CD4-positive, alpha-beta memory T cell (primary cell): ENCODE results near the gene NPTX2. TPM values are rescaled to one million over a fixed set of nuclear protein-coding genes. Genes with fewer than 3 reads are reported as not detected.

Source experiments
- CTCF ChIA-PET: fragments of 350-600 bp; sonication (Branson Sonifier 250); formaldehyde crosslinking; loops from one replicate; lab custom pipeline; 2021; ENCODE audit warnings: inconsistent platforms; ENCODE audit not compliant: partially characterized antibody; lab: Charles Lee
- POLR2A ChIA-PET: fragments of 350-600 bp; sonication (Branson Sonifier 250); formaldehyde crosslinking; loops from one replicate; lab custom pipeline; 2021; ENCODE audit not compliant: partially characterized antibody; lab: Charles Lee
- DNase-seq, 5 donors: peaks; one replicate each; pipeline versions ENCODE4 v3.0.0 to v3.0.0-alpha.2; 2020 to 2022; ENCODE audit warnings: mixed read lengths in 1 of 5
- H3K27ac ChIP-seq: one replicate; pipeline ENCODE4 v1.7.0; 2013; ENCODE audit warnings: low read depth, low read length
- H3K27me3 ChIP-seq: 2 replicates; pipeline ENCODE4 v1.7.0; 2013; ENCODE audit warnings: mild to moderate bottlenecking, low read length, moderate library complexity; ENCODE audit not compliant: insufficient read depth
- H3K36me3 ChIP-seq: 2 replicates; pipeline ENCODE4 v1.7.0; 2013; ENCODE audit warnings: mild to moderate bottlenecking, low read length, moderate library complexity; ENCODE audit not compliant: insufficient read depth
- H3K4me1 ChIP-seq: 2 replicates; pipeline ENCODE4 v1.7.0; 2013; ENCODE audit warnings: mild to moderate bottlenecking, low read length, moderate library complexity; ENCODE audit not compliant: insufficient read depth
- H3K4me3 ChIP-seq, 2 donors: one replicate each; pipeline ENCODE4 v1.7.0; 2013; ENCODE audit warnings: low read length in 2 of 2, mild to moderate bottlenecking in 1 of 2
- H3K9me3 ChIP-seq, 2 donors: one replicate each; pipeline ENCODE4 v1.7.0; 2013; ENCODE audit warnings: low read length in 2 of 2, control low read depth in 1 of 2; ENCODE audit not compliant: control insufficient read depth in 1 of 2
- H3K27ac Mint-ChIP-seq, 7 donors: one replicate each; pipeline ENCODE4 v1.8.0; 2020 to 2021; ENCODE audit warnings: mixed read lengths in 7 of 7, mild to moderate bottlenecking in 6 of 7, inconsistent platforms in 3 of 7, moderate library complexity in 3 of 7
- H3K27me3 Mint-ChIP-seq, 2 donors: one replicate each; pipeline ENCODE4 v1.8.0; 2020 to 2021; ENCODE audit warnings: mixed read lengths in 2 of 2
- H3K36me3 Mint-ChIP-seq, 2 donors: one replicate each; pipeline ENCODE4 v1.8.0; 2020 to 2021; ENCODE audit warnings: mixed read lengths in 2 of 2, inconsistent platforms in 1 of 2, mild to moderate bottlenecking in 1 of 2
- H3K4me1 Mint-ChIP-seq, 4 donors: one replicate each; pipeline ENCODE4 v1.8.0; 2020 to 2021; ENCODE audit warnings: mixed read lengths in 4 of 4, mild to moderate bottlenecking in 1 of 4
- H3K4me3 Mint-ChIP-seq, 8 donors: one replicate each; pipeline ENCODE4 v1.8.0; 2020 to 2021; ENCODE audit warnings: mixed read lengths in 8 of 8, mild to moderate bottlenecking in 7 of 8, moderate library complexity in 6 of 8, inconsistent platforms in 3 of 8
- H3K9me3 Mint-ChIP-seq, 8 donors: one replicate each; pipeline ENCODE4 v1.8.0; 2020 to 2021; ENCODE audit warnings: mixed read lengths in 8 of 8, mild to moderate bottlenecking in 5 of 8, inconsistent platforms in 3 of 8, moderate library complexity in 1 of 8
- intact Hi-C: fragments of 100-400 bp; cut with micrococcal nuclease; formaldehyde crosslinking; loops from one replicate; pipeline ENCODE4 v1.15.1; 2023
- polyA plus RNA-seq, 2 donors: library from polyadenylated mRNA; unstranded; fragments of 300-500 nt; fragmentation: Illumina TruSeq; gene quantifications; one replicate each; pipeline ENCODE4 v1.2.3, GENCODE V29; 2021
- total RNA-seq, 2 experiments: library from RNA; stranded (reverse); gene quantifications; one replicate each; pipeline ENCODE4 v1.2.3, GENCODE V29; 2021

The NPTX2 gene
- total and polyA plus RNA-seq, 4 experiments from 2014 or later: not detected

DNA sequence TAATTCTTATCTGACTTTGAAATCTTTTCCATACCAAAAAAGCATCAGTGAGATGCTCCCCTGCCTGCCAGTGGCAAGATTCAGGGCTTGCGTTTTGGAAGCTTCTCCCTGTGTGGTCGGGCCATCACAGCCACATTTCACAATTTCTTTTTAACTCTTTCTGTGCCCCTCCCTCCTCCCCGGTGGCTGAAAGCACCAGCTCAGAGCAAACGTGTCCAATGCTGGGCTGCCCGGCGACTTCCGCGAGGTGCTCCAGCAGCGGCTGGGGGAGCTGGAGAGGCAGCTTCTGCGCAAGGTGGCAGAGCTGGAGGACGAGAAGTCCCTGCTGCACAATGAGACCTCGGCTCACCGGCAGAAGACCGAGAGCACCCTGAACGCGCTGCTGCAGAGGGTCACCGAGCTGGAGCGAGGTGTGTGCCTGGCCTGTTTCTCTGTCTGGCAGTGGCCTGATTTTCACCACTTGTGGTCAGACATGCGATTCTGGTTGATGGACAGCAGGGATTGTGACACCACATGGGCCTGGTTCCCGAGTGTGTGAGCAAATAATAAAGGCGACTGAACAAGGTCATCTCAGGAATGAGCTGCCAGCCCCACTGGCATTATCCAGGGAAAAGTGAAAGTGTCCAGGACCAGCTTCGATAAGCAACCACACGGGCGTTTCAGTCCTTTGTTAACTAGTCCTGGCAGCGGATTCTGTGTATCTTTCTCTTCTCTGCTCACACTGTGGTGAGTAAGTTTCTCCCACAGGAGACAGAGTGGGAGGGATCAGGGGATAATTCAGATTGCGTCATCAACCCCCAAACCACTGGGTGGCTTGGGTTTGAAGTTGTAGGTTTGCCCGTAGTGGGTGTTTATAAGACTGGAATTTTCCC, 2.6 kb downstream of the NPTX2 start:
- H3K9me3 Mint-ChIP-seq: peaks cover 0 to 5% (median 0%) of the 10 kb centered on the region in 8 donors
- POLR2A ChIA-PET: no interaction called here
- no peak overlapping the region for H3K27ac ChIP-seq
- intact Hi-C loops: no loop called here
- no peak overlapping the region for H3K27ac Mint-ChIP-seq
- H3K4me3 ChIP-seq: no peak overlapping the region
- no peaks in the 10 kb centered on the region for H3K36me3 ChIP-seq
- no peak overlapping the region for H3K4me3 Mint-ChIP-seq
- DNase-seq: no peak
- no peaks in the 10 kb centered on the region for H3K4me1 ChIP-seq
- H3K27me3 Mint-ChIP-seq: peaks cover 23 to 37% of the 10 kb centered on the region in 2 donors
- CTCF ChIA-PET: no interaction called here
- H3K9me3 ChIP-seq: no peaks in the 10 kb centered on the region
- H3K27me3 ChIP-seq: peaks cover 7% of the 10 kb centered on the region
- H3K4me1 Mint-ChIP-seq: peaks cover 0 to 20% (median 1%) of the 10 kb centered on the region in 4 donors
- H3K36me3 Mint-ChIP-seq: no peaks in the 10 kb centered on the region

DNA sequence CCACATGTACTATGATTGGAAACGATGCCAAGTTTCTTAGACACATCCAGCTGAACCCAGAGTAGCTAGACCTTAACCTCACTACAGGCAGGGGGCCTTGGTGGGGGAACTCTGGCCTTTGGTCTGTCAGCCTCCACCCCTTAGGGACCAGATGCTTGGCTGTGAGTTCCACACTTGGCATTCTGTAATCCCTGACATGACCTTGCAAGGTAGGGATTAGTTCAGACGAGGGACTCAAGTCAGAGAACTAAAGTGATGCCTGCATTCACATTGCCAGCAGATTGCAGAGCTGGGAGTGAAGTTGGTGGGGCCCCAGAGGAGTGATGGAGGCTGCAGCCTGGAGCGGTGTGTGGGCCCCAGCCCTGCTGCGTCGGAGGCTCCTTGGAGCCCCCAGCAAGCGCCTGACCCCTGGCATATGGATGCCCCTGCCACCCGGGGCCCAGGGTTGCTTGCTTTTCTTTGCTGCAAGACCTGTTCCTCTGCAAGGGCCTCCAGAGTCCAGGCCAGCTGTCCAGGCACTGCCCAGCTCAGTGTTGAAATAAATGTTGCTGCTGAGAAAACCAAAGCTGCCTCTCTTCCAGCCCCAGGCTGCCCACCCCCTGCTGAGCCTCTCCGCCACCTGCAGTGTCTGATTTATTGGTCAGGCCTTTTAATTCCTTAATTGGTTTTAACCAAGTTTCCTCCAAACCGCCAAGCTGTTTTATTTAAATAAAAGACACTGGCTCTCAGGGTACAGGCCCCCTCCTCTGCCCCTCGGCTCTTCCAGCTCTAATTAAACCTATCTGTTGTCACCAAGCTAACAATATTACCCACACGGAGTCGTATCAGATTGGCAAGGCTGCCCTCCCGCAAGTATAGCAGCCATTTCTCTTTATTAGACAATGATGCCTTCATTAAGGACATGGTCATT, 4.7 kb downstream of the NPTX2 start:
- Histone ChIP-seq H3K4me1 (no peaks in the 10 kb centered on the region), H3K36me3 (no peaks in the 10 kb centered on the region), H3K27ac (no peak overlapping the region), H3K27me3 (no peaks in the 10 kb centered on the region), H3K4me3 (no peak overlapping the region), H3K9me3 (no peaks in the 10 kb centered on the region)
- Mint-ChIP-seq H3K9me3 (peaks cover 0 to 2% (median 0%) of the 10 kb centered on the region in 8 donors), H3K4me1 (peaks cover 0 to 12% (median 1%) of the 10 kb centered on the region in 4 donors), H3K4me3 (no peak overlapping the region), H3K27ac (no peak overlapping the region), H3K36me3 (no peaks in the 10 kb centered on the region), H3K27me3 (peaks cover 13 to 27% of the 10 kb centered on the region in 2 donors)
- ChIA-PET CTCF (no interaction called here), POLR2A (no interaction called here)
- DNase-seq: no peak
- intact Hi-C loops: no loop called here

DNA sequence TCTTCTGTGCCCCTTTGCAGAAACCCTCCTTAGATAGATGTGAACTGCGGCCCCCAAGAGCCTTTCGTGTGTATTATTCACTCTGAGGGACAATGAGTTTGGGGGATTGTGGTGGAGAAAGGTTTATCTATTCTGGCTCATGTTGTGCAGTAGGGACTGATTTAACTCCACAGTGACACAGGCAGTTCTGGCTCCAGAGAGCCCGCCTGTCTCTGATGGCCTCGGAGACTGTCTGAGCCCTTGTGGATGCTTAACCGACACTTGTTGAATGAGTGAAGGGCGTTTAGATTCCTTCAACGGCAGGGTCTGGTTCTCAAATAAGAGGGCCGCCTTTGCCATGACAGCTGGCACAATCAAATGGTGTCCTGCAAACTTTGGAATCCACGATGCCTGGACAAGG, 5.8 kb downstream of the NPTX2 start:
- Histone ChIP-seq H3K27me3 (no peaks in the 10 kb centered on the region), H3K9me3 (no peaks in the 10 kb centered on the region), H3K36me3 (no peaks in the 10 kb centered on the region), H3K27ac (no peak overlapping the region), H3K4me3 (no peak overlapping the region), H3K4me1 (no peaks in the 10 kb centered on the region)
- Mint-ChIP-seq H3K27ac (no peak overlapping the region), H3K9me3 (peaks cover 0 to 2% (median 0%) of the 10 kb centered on the region in 8 donors), H3K4me1 (peaks cover 0 to 12% (median 1%) of the 10 kb centered on the region in 4 donors), H3K36me3 (no peaks in the 10 kb centered on the region), H3K4me3 (no peak overlapping the region), H3K27me3 (peaks cover 13 to 27% of the 10 kb centered on the region in 2 donors)
- CTCF ChIA-PET: no interaction called here
- DNase-seq: no peak
- intact Hi-C loops: no loop called here
- POLR2A ChIA-PET: no interaction called here

DNA sequence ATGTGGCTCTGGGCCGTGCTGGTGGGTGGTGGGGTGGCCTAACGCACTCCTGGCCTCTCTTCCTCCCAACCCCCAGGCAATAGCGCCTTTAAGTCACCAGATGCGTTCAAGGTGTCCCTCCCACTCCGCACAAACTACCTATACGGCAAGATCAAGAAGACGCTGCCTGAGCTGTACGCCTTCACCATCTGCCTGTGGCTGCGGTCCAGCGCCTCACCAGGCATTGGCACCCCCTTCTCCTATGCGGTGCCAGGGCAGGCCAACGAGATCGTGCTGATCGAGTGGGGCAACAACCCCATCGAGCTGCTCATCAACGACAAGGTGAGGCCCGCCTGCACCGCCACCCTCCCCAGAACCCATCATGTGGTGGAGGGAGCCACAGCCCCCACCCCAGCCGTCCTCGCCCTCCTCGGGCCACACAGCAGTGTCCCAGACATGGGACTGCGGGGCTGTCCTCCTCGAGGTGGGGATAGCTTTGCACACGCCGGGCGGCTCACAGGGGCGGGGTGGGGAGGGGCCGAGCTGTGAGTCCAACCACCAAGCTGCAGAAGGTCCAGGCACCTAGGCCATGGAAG, 7.8 kb downstream of the NPTX2 start:
- Mint-ChIP-seq H3K4me3 (no peak overlapping the region), H3K27me3 (peaks cover 8 to 21% of the 10 kb centered on the region in 2 donors), H3K4me1 (peaks cover 0 to 8% (median 1%) of the 10 kb centered on the region in 4 donors), H3K36me3 (no peaks in the 10 kb centered on the region), H3K9me3 (peaks cover 0 to 2% (median 0%) of the 10 kb centered on the region in 8 donors), H3K27ac (peak overlapping the region in 1 of 7 donors; percentile 41)
- no peaks in the 10 kb centered on the region for H3K9me3 ChIP-seq
- ChIA-PET CTCF (no interaction called here), POLR2A (no interaction called here)
- intact Hi-C loops: no loop called here
- H3K4me3 ChIP-seq: no peak overlapping the region
- H3K4me1 ChIP-seq: no peaks in the 10 kb centered on the region
- H3K27ac ChIP-seq: no peak overlapping the region
- DNase-seq: no peak
- no peaks in the 10 kb centered on the region for H3K27me3 ChIP-seq
- H3K36me3 ChIP-seq: no peaks in the 10 kb centered on the region

DNA sequence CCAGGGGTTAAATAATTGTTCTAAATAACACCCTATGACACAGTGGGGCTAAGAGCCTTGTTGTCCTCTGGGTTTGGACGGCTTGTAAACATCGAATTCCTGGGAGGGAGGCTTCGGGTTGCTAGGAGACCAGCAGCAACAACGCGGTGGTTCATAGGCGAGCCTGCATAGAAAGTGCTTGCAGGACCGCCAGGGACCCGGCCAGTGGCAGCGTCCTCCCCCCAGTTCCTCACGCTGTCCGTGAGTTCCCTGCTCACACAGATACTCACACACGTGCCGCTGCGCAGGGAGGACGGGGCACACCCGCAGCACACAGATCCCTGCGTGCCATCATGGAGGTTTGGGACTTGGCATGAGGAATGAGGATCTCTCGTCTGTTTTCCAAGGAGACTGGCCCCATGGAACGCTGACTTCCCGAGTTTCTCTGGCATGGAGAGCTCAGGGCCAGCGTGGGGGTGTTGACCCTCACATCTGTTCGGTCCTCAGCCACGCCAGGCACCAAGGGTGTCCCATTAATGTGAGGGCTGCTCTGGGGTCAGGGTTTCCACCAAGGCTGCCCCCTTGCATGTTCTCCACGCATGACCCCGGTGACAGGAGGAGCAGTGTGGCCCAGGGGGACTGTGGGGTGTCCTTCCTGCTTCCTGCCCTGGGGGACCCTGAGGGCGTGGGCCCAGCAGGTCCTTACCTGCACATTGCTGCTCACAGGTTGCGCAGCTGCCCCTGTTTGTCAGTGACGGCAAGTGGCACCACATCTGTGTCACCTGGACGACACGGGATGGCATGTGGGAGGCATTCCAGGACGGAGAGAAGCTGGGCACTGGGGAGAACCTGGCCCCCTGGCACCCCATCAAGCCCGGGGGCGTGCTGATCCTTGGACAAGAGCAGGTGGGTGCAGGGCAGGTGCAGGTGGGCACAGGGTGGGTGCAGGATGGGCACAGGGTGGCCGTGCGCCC, 9.7 kb downstream of the NPTX2 start:
- POLR2A ChIA-PET: no interaction called here
- H3K27ac Mint-ChIP-seq: no peak overlapping the region
- no peak for DNase-seq
- H3K4me1 Mint-ChIP-seq: peaks cover 0 to 5% (median 0%) of the 10 kb centered on the region in 4 donors
- H3K4me3 ChIP-seq: no peak overlapping the region
- no peaks in the 10 kb centered on the region for H3K27me3 ChIP-seq
- H3K36me3 ChIP-seq: no peaks in the 10 kb centered on the region
- no peak overlapping the region for H3K4me3 Mint-ChIP-seq
- H3K9me3 Mint-ChIP-seq: peaks cover 0 to 9% (median 2%) of the 10 kb centered on the region in 8 donors
- intact Hi-C loops: no loop called here
- CTCF ChIA-PET: no interaction called here
- H3K9me3 ChIP-seq: no peaks in the 10 kb centered on the region
- no peaks in the 10 kb centered on the region for H3K36me3 Mint-ChIP-seq
- H3K27ac ChIP-seq: no peak overlapping the region
- H3K4me1 ChIP-seq: no peaks in the 10 kb centered on the region
- peaks cover 4 to 8% of the 10 kb centered on the region in 2 donors for H3K27me3 Mint-ChIP-seq

DNA sequence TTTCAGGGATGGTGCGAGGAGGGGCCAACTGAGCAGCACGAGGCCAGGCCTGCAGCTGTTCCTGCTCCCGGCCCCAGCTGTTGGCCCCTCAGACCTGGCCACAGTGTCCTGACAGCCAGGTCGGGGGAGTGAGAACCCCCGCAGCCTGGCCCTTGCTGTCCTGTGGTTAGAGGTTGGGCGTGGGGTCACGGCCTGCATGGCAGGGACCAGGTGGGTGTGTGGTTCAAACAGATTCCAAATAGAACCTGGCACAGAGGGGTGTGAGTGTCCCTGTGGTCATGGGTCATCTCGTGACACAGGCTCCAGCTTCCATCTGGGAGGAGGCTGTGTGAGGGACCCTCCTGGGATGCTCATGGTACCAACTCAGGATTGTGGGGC, 10.3 kb downstream of the NPTX2 start:
- Histone ChIP-seq H3K4me3 (no peak overlapping the region), H3K27ac (no peak overlapping the region), H3K36me3 (no peaks in the 10 kb centered on the region), H3K9me3 (no peaks in the 10 kb centered on the region), H3K27me3 (no peaks in the 10 kb centered on the region), H3K4me1 (no peaks in the 10 kb centered on the region)
- H3K4me1 Mint-ChIP-seq: peaks cover 0 to 5% (median 0%) of the 10 kb centered on the region in 4 donors
- H3K27ac Mint-ChIP-seq: no peak overlapping the region
- POLR2A ChIA-PET: no interaction called here
- DNase-seq: no peak
- peaks cover 4 to 7% of the 10 kb centered on the region in 2 donors for H3K27me3 Mint-ChIP-seq
- intact Hi-C loops: no loop called here
- H3K9me3 Mint-ChIP-seq: peaks cover 0 to 15% (median 8%) of the 10 kb centered on the region in 8 donors
- H3K4me3 Mint-ChIP-seq: no peak overlapping the region
- H3K36me3 Mint-ChIP-seq: peaks cover 0 to 4% of the 10 kb centered on the region in 2 donors
- CTCF ChIA-PET: no interaction called here
